Ecto neural progenitor cell (in vitro differentiated cells): Measurements from ENCODE around the gene SMAP2.
"Not testable (repeated sequence)": the region's sequence is repeated elsewhere in the genome, so short reads cannot be mapped to it uniquely, and the experiment has no call there.

Experiments used
- DNase-seq: peaks from one replicate; pipeline ENCODE4 v3.0.0-alpha.2; 2018; ENCODE audit warnings: low spot score

Gene SMAP2

DNA sequence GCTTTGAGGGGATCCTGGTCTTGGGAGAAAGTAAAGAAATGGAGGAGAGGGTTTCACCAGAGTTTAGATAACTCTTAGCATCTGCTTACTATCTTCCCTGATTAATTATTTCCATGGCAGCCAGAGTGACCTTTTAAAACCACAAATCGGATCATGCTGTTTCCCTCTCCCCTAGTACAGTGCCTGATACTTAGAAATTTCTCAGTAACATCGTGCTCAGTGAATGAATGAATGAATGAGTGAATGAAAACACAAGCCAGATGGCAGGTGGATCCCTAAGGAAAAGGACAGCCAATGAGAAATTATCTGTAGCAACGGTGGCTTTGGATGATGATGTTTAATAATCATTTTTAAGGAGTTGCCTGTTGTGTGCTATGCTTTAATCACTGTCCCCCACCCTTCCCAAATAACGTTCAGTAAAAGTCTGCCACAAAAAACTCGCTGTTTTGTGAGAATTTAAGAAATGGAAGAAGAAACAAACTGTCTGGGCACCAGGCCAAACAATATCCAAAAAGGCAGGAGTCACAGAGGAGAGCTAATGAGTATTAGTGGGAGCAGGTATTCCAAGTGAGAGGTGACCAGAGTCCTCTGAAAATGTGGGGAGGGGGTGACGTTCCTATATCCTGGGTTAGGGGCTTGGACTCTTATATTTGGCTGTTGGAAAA is 737 bp upstream of the SMAP2 start:
- DNase-seq = no peak

DNA sequence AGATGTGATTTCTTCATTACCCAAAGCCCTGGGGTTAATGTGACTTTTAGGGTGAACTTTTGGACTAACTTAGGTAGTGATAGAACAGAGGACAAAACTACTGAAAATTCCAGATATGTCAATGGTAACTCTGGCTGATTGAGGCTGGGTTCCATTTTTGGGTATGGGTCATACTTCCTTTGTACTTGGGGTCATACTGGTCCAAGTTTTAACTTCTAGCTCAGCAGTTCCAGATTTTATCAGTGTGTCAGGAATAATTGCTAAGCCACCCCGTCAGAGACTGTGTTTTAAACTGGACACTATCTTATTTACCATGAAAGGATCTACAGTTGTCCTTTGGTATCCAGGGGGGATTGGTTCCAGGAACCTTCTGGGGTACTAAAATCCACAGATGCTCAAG is 4.0 kb downstream of the SMAP2 start:
- no peak for DNase-seq

DNA sequence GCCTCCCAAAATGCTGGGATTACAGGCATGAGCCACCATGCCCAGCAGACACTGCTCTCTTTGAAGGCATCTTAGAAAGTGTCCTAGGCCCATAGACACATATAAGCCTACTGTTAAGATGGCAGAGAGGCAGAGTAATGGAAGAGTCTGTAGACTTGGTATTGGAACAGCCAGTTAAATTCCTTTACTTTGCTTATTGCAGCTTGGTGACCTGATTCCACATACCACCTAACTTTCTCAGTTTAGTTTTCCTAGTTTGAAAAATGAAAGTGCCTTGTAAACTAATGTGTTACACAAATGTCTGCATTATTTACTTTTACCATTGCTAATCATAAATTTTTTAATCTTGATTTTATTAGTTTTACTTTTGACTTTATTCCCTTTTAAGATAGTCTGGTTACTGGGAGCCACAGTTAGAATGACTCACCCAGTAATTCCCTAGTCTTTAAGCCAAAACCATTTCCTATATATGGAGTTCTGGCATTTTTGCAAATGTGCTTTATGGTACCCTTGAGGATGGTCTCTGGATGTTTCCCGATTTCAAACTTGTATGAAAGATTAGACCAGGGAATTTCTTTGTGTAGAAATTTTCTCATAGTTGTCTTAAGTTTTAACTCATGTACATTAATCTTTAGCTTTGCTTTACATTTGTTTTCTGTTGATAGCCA is 6.4 kb downstream of the SMAP2 start:
- no peak for DNase-seq

DNA sequence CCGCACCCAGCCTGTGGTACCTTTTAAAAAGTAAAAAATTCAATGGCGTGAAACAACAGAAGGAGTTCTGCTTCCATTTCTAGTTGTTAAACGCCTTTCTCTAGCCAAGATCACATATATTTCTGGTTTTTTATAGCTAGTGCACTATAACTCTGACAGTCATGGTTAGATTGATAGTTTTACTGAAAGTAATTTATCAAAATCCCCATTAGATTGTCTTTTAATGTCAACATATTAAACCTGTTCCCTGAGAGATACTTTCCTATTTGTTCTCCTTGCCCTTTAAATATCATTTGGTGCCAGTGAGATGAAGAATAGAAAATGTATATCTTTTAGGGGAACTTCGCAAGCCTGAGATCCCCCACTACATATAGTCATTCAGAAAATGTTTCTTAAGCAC is 7.3 kb downstream of the SMAP2 start:
- no peak for DNase-seq

DNA sequence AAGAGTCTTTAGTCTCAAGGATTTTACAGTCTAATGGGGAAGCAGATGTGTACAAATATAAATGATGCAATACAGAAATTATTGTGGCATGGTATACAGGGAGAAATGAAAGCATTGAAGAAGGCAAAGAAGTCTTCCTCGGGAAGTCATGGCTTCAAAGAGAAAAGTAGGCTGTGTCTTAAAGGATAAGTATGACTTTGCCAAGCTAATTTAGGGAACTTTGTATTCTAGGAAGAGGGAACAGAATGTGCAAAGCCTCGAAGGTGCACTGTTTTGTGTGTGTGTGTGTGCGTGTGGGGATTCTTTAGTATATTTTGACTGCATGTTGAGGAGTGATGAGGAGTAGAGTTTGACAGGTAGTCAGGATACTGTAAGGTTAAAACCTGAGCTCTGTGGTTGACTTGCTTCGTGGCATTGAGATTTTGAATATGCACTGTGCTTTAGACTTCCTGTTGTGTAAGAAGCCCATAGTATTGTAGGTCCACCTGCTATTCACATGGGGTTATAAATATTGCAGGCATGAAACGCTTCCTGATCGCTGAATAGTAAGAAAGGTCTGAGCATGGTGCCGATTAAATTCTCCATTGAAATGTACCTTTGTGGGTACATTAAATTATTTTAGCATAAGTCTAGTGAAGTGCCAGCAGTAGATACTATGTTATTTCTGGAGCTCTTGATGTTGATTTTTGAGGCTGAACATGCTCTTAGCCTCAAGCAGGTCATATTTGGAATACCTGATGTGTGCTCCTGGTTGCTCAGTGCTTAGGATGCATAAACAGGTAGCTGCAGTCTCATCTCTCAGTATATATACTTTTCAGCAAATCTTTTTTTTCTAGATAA is 8.0 kb downstream of the SMAP2 start:
- DNase-seq = no peak

DNA sequence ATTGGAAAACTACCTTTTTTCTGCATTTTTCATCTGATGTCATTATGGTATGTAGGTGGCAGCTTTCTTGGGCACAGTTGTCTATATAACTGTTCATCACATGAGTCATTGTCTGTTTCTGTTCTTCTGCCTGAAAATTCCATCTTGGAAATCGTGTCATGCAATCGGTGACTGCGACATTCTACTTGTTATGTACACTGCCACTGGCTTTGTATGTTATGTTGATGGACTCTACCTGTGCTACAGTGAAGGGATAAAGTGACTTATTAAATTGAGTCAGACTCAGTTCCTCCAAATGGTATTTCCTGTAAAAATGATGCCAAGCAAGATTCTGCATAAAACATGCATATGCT is 8.6 kb downstream of the SMAP2 start:
- no peak for DNase-seq

DNA sequence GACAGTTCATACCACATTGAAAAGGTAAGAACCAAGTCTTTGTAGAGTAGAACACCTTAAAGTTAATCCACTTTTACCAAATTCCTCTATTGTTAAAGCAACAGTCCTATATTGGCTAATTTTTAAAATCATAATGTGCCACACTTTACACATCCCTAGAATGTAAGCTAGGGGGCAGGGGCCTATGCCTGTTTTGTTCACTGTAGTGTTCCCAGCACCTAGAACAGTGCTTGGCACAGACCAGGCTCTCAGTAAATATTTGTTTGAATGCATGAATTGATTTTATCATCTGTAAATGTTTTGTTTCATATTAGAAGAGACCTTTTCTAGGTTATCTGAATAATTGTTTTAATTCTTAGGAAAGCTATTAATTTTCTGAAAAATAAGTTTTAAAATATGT is 9.1 kb downstream of the SMAP2 start:
- DNase-seq = no peak

DNA sequence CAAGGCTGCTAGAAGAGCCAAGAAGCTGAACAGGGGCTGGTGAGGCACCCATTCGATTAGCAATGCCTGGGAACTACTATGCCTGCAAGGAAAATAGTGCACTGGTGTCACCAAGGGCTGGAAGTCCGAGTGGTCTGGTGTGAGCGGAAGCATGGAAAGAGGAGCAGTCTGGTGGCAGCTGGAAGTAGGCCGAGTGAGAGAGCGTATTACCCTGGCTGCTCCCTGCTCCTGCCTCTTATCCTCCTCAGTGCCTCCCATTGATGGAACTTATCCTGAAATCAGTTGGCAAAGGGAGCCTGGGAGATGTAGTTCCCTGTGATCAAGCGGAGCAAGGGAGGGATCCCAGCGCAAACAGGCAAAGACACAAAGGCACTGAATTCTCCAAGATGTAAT is 9.6 kb downstream of the SMAP2 start:
- DNase-seq = peak; percentile 52

DNA sequence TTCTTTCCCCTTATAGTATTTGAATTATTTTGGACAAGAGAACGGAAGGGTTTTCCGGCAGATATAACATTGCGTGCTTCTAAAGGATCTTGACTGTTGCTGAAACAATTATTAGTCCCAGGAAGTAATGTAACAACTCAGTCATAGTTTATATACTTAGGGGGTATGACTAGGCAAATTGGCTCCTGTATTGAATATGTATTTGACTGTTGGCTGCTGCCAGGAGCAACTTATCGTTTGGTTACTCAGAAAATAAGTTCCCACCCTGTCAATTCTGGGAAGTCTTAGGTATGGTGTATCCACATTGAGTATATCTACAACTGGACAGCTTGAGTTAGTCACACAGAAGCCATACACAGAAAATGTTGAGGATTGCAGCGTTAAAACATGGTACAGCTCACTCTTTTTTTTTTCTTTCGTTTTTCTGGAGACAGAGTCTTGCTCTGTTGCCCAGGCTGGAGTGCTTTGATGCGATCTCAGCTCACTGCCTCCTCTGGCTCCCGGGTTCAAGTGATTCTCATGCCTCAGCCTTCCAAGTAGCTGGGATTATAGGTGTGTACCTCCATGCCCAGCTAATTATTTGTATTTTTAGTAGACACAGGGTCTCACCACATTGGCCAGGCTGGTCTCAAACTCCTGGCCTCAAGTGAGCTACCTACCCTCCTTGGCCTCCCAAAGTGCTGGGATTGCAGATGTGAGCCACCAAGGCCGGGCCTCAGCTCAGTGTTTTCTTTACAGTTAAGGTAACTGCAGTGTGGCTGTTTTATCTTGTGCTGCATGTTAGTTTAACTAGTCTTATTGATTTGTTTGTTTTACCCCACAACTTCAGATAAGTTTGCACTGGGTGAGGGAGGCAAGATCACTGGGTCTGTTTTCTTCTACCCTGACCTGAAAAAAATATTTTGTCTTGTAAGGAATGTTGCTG is 10.2 kb downstream of the SMAP2 start:
- DNase-seq = no peak

DNA sequence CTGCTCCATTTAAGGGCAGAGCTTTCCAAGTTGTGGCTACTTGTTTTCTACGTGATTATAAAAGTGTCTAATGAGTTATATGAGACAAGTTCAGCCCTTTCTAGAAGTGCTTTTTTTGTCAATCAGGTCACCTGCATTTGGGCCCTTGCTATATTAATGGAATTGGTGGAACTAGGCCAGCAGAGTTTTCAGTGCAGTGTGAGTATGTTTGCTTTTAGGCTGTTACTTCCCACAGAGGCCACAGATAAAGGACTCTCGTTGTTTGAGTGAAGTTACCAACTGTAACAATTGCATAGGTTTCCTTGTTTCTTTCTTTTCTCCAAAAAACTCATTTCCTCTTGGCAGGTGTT is 10.9 kb downstream of the SMAP2 start:
- no peak for DNase-seq

DNA sequence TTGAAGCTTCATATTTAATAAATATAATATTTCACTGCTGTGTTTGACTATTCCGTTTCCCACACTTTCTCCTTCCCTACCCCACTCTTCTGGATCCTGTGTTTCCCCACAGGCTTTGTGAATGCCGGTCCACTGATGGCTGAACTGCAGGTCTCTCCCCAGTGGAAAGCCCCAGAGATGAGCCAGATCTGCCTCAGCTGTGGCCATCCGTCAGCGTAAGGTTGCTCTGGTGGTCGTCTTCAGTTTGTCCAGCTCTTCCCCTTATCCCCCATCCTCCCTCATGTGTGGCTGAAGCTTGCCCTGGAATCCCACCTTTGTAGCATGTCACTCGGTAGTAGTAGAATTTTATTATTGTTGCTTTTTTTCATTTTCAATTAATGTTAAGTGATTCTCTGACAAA is 11.4 kb downstream of the SMAP2 start:
- DNase-seq = no peak

DNA sequence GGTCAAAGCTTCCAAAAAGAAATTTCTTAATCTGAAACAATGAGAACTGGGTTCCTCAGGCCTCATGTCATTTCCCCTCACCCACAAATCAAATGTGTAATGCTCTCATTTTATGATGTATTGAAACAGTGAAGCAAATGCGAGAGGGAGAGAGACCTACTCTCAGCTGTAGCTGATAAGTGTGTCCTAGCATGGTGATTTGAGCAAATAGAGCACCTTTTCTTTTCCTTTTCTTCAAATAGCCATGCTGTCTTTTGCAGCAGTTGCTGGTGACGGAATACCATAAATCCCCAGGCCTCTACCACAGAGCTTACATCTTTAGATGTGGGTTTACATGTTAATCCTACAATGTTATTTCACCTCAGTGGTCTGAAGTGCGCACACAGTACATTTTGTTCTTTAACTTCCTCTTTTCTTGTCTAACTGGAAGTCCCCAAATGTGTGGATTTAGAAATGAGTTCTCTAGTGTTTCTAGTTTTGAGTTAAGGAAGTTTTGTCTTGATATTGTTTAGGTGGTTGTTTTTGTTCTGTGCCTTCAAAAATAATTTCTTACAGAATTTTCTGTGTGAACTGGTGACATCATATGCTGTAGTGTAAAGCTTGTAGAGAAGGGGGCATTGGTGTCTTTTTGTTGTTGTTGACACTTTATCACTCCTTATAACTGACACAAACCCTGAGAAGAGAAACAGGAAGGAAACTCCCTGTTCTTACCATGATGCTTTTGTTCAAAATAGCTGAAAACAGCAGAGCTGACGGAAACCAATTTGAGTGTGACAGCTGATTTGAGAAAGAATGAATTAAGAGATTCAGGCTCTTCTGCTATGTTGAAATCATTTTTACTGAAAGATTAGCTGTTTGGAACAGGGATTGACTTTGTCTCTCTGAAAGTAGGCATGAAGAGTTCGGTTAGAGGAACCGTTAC is 12.2 kb downstream of the SMAP2 start:
- no peak for DNase-seq

DNA sequence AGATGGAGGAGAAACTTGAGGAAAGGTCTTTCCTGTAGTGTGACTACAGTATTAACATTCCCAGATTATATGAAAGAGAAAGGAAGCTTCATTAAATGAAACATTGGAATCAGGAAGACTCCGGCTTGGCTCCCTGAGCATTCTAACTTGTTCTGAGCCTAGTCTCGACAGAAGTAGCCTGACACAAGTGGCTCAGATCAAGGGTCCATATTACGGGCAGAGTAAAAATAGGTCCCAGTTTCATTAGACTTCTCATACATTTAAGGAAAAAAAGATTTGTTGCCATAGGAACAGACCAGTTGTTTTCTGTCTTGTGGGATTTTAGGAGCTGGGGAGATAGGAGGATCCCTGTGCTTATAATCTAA is 12.8 kb downstream of the SMAP2 start:
- no peak for DNase-seq

DNA sequence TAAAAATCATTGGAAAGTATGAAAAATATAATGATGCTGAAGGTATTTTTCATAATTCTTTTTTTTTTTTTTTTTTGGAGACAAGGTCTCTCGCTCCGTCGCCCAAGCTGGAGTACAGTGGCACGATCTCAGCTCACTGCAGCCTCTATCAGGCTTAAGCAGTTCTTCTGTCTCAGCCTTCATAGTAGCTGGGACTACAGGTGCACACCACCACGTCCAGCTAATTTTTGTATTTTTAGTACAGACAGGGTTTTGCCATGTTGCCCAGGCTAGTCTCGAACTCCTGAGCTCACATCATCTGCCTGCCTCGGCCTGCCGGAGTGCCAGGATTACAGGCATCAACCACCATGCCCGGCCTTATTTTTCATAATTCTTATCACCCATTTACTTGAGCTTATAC is 13.3 kb downstream of the SMAP2 start:
- no peak for DNase-seq

DNA sequence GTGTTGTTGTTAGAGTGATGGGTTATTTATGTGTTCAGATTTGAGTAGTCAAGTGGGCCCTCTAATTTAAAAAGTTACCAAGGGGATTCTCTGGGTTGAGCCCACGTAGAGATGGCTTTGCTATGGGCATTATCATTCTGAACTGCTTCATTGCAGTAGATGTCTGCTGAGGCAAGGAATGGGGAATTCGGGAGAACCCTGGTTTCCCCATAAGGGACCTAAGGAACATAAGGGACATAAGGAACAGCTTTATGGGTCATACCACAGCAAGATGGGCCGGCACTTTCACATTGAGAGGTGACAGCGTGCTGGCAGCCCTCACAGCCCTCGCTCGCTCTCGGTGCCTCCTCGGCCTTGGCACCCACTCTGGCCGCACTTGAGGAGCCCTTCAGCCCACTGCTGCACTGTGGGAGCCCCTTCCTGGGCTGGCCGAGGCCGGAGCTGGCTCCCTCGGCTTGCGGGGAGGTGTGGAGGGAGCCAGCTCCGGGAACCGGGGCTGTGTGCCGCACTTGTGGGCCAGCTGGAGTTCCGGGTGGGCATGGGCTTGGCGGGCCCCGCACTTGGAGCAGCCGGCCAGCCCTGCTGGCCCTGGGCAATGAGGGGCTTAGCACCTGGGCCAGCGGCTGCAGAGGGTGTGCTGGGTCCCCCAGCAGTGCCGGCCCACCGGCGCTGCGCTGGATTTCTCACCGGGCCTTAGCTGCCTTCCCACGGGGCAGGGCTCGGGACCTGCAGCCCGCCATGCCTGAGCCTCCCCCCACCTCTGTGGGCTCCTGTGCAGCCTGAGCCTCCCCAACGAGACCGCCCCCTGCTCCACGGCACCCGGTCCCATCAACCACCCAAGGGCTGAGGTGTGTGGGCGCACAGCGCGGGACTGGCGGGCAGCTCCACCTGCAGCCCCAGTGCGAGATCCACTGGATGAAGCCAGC is 14.1 kb downstream of the SMAP2 start:
- DNase-seq = not testable (repeated sequence)

DNA sequence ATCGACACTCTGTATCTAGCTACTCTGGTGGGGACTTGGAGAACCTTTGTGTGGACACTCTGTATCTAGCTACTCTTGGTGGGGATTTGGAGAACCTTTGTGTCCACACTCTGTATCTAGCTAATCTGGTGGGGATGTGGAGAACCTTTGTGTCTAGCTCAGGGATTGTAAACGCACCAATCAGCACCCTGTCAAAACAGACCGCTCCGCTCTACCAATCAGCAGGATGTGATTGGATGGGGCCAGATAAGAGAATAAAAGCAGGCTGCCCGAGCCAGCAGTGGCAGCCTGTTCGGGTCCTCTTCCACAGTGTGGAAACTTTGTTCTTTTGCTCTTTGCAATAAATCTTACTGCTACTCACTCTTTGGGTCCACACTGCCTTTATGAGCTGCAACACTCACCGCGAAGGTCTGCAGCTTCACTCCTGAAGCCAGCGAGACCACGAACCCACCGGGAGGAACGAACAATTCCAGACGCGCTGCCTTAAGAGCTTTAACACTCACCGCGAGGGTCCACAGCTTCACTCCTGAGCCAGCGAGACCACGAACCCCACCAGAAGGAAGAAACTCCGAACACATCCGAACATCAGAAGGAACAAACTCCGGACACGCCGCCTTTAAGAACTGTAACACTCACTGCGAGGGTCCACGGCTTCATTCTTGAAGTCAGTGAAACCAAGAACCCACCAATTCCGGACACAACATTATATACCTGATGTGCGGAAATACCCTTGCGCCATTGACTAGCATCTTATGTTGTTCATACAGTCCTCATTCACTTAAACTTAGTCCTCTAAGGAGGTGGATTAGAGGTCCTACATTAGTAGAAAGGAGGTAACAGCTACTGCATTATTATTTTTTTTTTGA is 15.2 kb downstream of the SMAP2 start:
- not testable (repeated sequence) for DNase-seq

DNA sequence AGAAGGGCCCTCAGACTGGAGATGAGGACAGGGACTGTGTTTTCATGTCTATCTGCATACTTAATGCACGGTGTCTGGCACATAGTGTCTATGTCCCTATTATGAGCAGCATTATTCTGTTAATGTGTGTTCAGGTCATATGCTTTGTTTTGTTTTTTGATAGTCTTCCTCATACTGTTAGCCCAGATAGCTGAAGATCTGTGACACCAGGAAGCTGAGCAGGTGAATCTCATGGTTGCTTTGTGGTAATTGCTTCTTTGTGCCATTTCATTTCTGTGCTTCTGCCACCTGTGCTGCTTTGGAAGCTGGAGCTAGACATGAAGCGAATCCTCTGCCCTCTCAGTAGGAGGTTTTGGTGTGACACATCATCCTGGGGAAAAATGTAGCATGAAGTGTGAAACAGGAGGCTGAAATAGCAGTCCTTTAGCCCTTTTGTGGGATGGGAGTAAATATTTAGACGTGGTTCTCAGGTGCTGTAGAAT is 15.8 kb downstream of the SMAP2 start:
- DNase-seq = no peak

DNA sequence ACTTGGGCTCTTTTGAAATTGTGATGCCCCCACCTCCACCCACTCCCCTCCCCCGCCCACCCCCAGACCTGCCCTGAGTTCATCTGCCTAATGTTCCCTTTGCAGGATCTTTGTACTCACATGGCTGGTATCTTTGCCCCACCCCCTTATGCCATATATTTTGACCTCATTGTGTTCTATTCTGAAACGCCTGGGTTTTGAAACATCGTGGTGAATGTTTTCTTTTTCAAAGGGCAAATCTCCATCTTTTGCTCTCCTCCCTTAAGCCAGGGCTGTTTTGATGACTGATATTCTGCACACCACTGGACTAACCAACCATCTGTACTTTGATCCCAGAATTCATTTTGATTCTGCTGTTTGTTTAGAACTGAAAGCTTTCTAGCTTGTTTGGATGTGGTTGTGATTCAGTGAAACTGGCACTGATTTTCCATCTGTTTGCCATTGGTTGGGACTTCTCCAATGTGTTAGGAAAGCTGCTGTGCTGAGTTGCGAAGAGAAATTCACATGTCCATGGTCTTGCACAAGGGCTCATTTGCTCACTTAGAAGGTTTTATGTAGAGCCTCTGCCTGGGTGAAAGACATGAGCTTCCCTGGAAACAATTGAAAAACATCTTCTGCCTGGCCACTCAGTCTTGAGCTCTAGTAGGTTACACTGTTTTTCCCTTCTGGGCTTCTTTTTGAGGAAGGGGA is 16.5 kb downstream of the SMAP2 start:
- no peak for DNase-seq
